GM18909 (cell line): ENCODE data around the gene LRRFIP1.

ENCODE experiments used
- ATAC-seq: cut with Tn5 transposase; IDR thresholded peaks from one replicate; pipeline ENCODE4 v1.9.1; 2021; ENCODE audit warnings: mild to moderate bottlenecking; ENCODE audit not compliant: unreplicated experiment, poor library complexity

LRRFIP1 gene

DNA sequence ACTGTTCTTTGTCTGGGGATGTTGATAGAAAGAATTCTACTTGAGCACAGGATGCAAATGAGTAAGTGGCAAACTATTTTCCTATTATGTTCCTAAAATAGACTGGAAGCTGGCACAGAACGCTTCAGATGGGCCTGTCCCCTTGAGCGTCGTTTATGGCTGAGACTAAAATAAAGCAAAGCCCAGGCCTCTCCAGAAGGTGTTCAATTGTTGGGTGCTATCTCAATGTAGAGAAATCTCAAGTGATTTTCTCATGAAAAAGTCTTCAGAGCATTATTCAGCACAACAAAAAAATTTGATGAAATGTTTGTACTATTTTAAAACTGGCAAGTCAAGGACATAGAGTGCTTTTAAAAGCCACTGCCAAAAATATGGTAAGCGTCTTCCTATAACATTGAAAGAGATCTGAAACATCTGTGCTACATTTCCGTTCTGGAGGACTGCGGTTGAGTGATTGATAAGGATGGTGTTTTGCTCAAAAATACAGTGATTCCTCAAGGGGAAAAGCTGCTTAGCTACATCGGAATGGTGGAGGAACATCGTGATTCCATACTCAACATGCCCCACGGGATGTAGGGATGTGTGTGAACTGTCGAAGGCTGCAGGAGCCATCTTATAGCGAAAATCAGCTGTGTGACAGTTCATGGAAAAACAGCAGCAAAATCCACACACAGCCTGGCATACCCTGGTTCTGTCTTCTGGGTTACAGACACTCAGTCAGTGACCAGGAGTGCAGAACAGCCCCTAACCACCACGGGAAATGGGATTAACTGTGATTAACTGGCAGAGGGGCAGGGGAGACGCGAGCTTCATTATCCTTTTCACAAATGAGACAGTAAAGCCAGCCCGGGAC is 10.4 kb upstream of the LRRFIP1 start:
- ATAC-seq: no peak

DNA sequence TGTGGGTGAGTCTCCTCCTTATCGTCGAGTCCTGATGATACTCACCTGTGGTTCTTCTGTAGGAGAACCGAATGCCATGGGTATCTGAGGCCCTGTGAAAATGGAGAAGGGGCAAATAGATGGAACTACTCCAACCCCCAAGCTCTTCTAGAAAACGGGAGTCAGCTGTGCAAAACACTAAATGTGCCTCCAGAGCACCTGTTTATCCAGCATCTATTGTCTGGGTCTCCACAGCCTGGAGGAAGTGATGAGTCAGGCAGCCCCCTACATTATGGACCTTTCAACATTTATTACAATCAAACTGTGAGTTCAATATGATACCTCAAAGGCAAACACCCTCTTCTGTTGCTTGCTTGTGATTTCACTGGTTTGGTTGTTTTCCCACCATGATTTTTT is 9.8 kb upstream of the LRRFIP1 start:
- ATAC-seq: no peak

DNA sequence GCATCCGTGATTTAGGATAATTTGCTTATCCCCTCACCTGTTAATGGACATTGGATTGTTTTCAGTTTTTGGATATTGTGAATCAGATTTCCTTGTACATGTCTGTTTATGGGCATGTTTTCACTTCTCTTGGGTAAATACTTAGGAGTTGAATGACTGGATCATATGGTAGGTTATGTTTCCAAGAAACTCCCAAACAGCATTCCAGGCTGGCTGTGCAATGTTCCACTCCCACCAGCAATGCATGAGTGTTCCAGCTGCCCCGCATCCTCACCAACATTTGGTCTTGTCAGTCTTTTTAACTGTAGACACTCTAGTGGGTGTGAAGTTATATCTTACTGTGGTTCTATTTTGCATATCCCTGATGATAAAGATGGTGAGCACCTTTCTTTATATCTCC is 8.9 kb upstream of the LRRFIP1 start:
- ATAC-seq: no peak

- no peak for ATAC-seq
These were observed 3.7 kb upstream of the LRRFIP1 start for GRCh38 chr2:237623428-237624403.

GRCh38 chr2:237624565-237624964 is 2.8 kb upstream of the LRRFIP1 start:
- no peak for ATAC-seq

DNA sequence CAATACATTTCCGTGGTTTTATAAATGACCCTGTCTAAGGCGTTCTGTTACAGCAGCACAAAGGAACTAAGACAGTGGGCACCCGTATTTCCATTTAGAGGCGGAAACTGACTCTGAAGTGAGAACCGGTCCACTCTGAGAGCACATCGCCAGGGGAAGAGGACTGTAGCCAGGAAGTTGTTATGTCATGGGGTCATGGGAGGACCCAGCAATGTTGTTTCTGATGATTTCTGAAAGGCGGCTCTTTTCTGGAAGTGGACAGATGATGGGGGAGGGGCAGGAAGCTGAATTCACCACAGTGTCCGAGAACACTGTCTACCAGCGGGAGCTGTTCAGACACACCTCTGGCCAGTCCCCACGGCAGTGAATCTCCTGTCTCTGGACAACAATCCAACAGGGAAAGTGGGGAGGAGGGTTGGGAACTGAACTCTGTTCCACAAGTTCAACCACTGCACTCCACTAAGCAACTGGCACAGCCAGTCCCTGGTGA is 2.1 kb upstream of the LRRFIP1 start:
- no peak for ATAC-seq

DNA sequence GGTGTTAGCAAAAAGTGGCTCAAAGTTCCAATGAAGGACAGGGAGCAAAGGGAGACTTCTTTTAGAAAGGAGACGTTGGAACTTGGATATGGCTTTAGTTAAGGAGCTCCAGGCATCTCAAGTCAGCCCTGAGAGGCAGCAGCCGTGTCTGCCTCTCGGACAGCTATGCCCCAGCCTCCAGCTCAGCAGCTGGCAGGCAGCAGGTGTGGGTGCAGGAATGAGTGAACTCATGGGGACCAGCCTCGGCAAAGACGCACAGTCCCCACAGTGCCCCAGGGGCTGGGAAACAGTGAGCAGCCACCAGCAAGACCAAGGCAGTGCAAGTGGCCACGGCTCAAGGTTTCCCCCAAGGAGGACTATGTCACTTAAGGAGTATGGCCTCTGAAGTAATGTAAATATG is 1.6 kb upstream of the LRRFIP1 start:
- no peak for ATAC-seq

- ATAC-seq: no peak
These were observed 460 bp upstream of the LRRFIP1 start for GRCh38 chr2:237626813-237627440.

DNA sequence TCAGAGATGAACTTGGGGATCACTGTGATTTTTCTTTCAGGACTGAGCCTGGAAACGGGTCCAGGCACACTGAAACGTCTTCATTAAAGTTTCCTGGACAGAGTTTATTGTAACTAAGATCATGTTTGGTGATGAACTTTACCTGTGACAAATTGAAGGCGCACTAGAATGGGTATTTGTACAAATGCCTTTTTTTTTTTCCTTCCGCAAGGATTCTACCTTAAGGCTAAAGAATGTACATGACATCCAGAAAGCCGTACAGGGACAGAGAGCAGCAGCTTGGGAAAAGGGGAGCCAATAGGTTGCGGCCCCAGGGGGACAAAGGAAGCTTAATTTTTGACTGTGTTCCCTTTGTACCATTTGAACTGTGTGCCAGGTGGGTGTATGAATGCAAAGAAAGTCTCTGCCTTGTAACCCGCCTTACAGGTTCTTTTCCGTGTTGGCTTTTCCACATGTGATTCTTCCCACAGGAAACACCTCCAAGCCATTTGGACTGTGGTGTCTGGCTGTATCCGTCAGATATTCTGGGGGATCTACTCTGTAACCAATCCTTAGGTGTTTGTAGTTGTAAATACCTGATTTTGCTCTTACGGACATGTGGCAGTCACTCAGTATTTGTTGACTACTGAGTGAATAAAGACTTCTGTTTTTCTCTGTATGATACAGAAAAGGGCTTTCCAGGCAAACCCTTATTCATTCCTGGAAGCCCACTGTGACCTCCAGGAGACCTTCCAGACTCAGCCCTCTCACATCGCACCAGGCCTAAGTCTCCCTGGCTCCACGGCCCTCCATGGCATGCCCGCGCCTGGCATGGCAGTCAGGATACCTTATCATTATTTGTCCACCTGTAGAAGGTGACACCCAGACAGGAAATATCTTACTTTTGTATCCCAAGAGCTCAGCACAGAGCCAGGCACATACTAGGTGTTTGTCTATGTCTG is 1.1 kb downstream of the LRRFIP1 start:
- no peak for ATAC-seq

DNA sequence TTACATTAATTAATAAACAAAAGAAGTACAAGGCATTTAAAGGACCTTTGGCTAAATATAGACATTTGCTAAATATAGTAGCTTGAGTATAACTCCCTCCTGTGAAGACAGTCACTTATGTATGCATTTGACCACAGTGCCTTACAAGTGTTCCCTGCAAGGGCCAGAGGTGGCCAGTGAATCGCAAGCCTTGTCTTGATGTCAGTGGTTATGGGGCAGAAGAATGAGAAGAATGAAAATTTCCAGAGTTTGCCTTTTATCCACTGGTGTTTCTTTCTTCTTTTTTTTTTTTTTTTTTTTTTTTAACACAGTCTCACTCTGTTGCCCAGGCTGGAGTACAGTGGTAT is 1.8 kb downstream of the LRRFIP1 start:
- ATAC-seq: no peak

- ATAC-seq: no peak
These were observed 2.4 kb downstream of the LRRFIP1 start for GRCh38 chr2:237629739-237630138.

GRCh38 chr2:237630216-237631000 is 3.0 kb downstream of the LRRFIP1 start:
- ATAC-seq: no peak

DNA sequence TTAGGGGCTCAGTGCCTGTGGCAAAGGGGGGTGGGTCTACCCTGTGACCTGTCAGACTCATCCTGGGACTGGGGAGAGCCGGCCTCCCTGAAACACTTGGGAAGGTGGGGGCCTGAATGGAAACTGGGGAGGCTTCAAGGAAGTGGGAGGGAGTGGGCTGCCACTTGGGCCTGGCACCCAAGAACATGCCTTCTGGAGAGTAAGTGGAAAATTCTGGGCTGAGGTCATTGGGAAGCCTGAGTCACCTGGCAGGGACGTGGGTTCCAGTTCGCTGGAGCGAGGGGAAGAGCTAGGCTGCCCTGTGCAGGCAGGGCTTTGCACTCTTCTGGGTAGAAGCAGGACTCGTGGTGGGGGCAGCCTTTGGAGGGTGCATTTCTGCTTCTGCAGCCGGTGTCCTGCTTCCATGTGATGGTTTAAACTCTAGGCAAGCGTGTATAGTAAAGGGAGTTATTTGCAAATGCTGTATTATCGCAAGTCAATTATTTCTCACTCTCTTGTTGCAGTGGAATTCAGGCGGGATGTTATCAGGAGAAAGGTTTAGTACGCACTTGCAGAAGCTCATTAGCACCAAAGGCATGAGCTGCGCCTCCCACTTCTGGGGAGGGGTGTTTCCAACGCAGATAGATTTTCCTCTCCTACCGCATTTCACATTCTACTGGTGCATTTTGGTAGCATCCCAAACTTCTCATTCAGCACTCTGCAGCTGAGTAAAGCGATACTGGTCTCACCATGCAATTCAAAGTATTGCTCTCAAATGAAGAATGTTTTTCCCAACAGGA is 3.8 kb downstream of the LRRFIP1 start:
- no peak for ATAC-seq

GRCh38 chr2:237631801-237632585 is 4.6 kb downstream of the LRRFIP1 start:
- no peak for ATAC-seq

DNA sequence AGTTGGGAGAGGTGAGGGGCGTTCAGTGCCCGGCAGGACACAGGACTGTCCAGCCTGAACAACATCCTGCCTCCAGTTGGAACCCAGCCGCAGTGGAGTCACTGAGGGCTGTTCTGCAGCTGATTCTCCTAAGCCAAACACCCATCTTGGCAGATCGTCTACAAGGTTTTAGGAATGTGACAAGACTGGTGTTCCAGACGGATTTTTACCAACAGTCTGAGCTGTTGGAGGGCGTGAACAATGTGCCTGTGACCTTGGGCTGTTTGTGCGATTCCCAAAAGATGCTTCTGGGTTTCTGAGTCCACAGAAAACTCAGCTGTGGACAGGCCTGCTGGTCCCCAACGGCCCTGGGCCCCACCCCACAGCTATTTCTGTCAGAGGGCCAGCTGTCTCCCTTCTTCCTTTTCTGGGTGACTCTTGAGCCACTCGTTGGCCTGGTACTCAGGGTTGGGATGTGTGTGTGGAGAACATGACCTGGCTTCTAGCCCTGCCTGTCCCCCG is 5.7 kb downstream of the LRRFIP1 start:
- no peak for ATAC-seq

DNA sequence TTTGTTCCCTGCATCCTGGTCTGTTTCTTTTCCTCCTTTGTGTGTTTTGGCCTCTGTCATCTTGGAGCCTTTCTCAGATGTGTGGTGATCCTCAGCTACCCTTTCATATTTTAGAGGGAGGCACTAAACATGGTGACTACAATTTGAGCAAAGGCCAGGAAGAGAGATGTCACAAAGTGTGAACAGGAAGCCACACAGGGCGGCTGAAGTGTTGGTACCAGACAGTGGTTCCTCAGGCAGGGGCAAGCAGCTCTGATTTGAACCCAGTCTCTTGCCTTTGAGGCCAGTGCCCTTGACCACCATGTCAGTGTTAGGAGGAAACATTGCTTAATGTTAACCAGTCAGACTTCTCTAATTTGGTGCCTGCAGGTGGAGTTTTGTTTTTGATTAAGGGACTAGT is 9.2 kb downstream of the LRRFIP1 start:
- ATAC-seq: no peak

GRCh38 chr2:237637429-237638135 is 10.2 kb downstream of the LRRFIP1 start:
- ATAC-seq: no peak
